Esophagus squamous epithelium (tissue), 5 donors: Measurements from ENCODE around the gene ADA. TPM values are rescaled to one million over a fixed set of nuclear protein-coding genes. Genes with fewer than 3 reads are reported as not detected.

Experiments
- DNase-seq: peaks from one replicate; lab custom pipeline; 2025; lab: John Stamatoyannopoulos, UW
- H3K27ac ChIP-seq, 4 donors: fragments of 200-600 bp; sonication (generic); one replicate each; pipeline ENCODE4 v1.5.1; 2016 to 2019; ENCODE audit warnings: mild to moderate bottlenecking in 1 of 4
- H3K27me3 ChIP-seq, 4 donors: fragments of 200-600 bp; sonication (generic); 1 replicate in 3 of 4; 2 replicates in 1 of 4; pipeline versions ENCODE4 v1.5.1 to v1.6.0; 2017 to 2021; ENCODE audit warnings: antibody characterized with exemption in 1 of 4
- H3K36me3 ChIP-seq, 3 donors: fragments of 200-600 bp; sonication (generic); one replicate each; pipeline ENCODE4 v1.5.1; 2016 to 2019
- H3K4me1 ChIP-seq, 3 donors: fragments of 200-600 bp; sonication (generic); one replicate each; pipeline ENCODE4 v1.5.1; 2017 to 2019
- H3K4me3 ChIP-seq, 4 donors: fragments of 200-600 bp; sonication (generic); 1 replicate in 3 of 4; 2 replicates in 1 of 4; pipeline ENCODE4 v1.5.1; 2016 to 2019; ENCODE audit warnings: mild to moderate bottlenecking in 2 of 4, moderate library complexity in 1 of 4
- H3K9me3 ChIP-seq, 3 donors: fragments of 200-600 bp; sonication (generic); one replicate each; pipeline ENCODE4 v1.5.1; 2016 to 2019
- CTCF ChIP-seq, 6 experiments: fragments of 450-650 bp in 4 of 6; fragments of 200-600 bp in 2 of 6; sonication (generic) in 2 of 6; IDR thresholded peaks; one replicate each; pipeline ENCODE4 v1.5.1; 2016 to 2019; ENCODE audit warnings: antibody characterized with exemption in 6 of 6, mild to moderate bottlenecking in 4 of 6, moderate library complexity in 4 of 6
- POLR2A ChIP-seq, 4 donors: fragments of 450-650 bp; IDR thresholded peaks; one replicate each; pipeline ENCODE4 v1.6.1; 2017; ENCODE audit warnings: antibody characterized with exemption in 4 of 4, mild to moderate bottlenecking in 4 of 4, moderate library complexity in 3 of 4
- WGBS, 2 donors: methylation state at CpG; one replicate each; pipeline ENCODE4 v1.1.5; 2018; 5-methylcytosine and 5-hydroxymethylcytosine counted together
- intact Hi-C: fragments of 100-400 bp; cut with DNase I; formaldehyde crosslinking; loops from one replicate; pipeline ENCODE4 v1.15.0; 2022
- total RNA-seq, 4 donors: library from RNA; depleted of rRNA; stranded (reverse); fragments of >200 nt; gene quantifications; one replicate each; pipeline ENCODE4 v1.1.0, GENCODE V29; 2016
- donor health status: DM: yes; HTN: yes; CAD: no.

Gene ADA
- total RNA-seq, 4 donors from 2014 or later, result 3.8 to 31.7 (median 15.7) TPM

GRCh38 chr20:44621939-44622338 is 29.6 kb downstream of the ADA start:
- H3K27me3 ChIP-seq, result no peaks in the 10 kb centered on the region
- no peak overlapping the region for H3K27ac ChIP-seq
- no peak overlapping the region for H3K4me3 ChIP-seq
- intact Hi-C loops, result no loop called here
- 87 to 100% methylated on average over 1 to 3 of the region's 8 CpGs for WGBS, 2 donors
- H3K9me3 ChIP-seq, result peaks cover 0 to 10% (median 6%) of the 10 kb centered on the region in 3 donors
- TF ChIP-seq POLR2A (IDR thresholded peaks at IDR 0.05) (no peak), CTCF (IDR thresholded peaks at IDR 0.05) (no peak)
- peaks cover 0 to 5% (median 2%) of the 10 kb centered on the region in 3 donors for H3K4me1 ChIP-seq
- DNase-seq, result no peak
- H3K36me3 ChIP-seq, result peaks cover 7 to 86% (median 15%) of the 10 kb centered on the region in 3 donors

- intact Hi-C loops, result no loop called here
- Histone ChIP-seq H3K27ac (no peak overlapping the region), H3K36me3 (peaks cover 7 to 86% (median 15%) of the 10 kb centered on the region in 3 donors), H3K4me3 (no peak overlapping the region), H3K27me3 (no peaks in the 10 kb centered on the region), H3K4me1 (peaks cover 0 to 11% (median 8%) of the 10 kb centered on the region in 3 donors), H3K9me3 (peaks cover 0 to 10% (median 6%) of the 10 kb centered on the region in 3 donors)
- TF ChIP-seq POLR2A (IDR thresholded peaks at IDR 0.05) (no peak), CTCF (IDR thresholded peaks at IDR 0.05) (no peak)
- DNase-seq, result no peak
- WGBS, 2 donors, result 92 to 94% methylated on average over 4 of the region's 5 CpGs
Observed at GRCh38 chr20:44621325-44621724, 30.2 kb downstream of the ADA start.

- Histone ChIP-seq H3K27me3 (no peaks in the 10 kb centered on the region), H3K4me3 (no peak overlapping the region), H3K4me1 (peaks cover 8 to 24% (median 21%) of the 10 kb centered on the region in 3 donors), H3K27ac (no peak overlapping the region), H3K36me3 (peaks cover 7 to 97% (median 15%) of the 10 kb centered on the region in 3 donors), H3K9me3 (peaks cover 0 to 10% (median 6%) of the 10 kb centered on the region in 3 donors)
- 95% methylated on average over 3 of the region's 5 CpGs; no CpG with 5 or more reads in 1 of the 2 donors for WGBS, 2 donors
- intact Hi-C loops, result no loop called here
- TF ChIP-seq CTCF (IDR thresholded peaks at IDR 0.05) (no peak), POLR2A (IDR thresholded peaks at IDR 0.05) (no peak)
- no peak for DNase-seq
Observed at GRCh38 chr20:44620030-44620429, 31.5 kb downstream of the ADA start.

- Histone ChIP-seq H3K27ac (no peak overlapping the region), H3K27me3 (no peaks in the 10 kb centered on the region), H3K4me1 (peaks cover 10 to 31% (median 28%) of the 10 kb centered on the region in 3 donors), H3K9me3 (peaks cover 0 to 10% (median 6%) of the 10 kb centered on the region in 3 donors), H3K4me3 (no peak overlapping the region), H3K36me3 (peaks cover 7 to 99% (median 15%) of the 10 kb centered on the region in 3 donors)
- intact Hi-C loops, result loop anchor here (10.0 kb wide), 3 partner anchors 84 to 404 kb away; partner anchors contain the start of genes OSER1 and TTPAL
- no peak for DNase-seq
- no peak for TF ChIP-seq POLR2A (IDR thresholded peaks at IDR 0.05)
- TF ChIP-seq CTCF (IDR thresholded peaks at IDR 0.05), result no peak
- 81 to 99% methylated on average over 5 to 7 of the region's 7 CpGs for WGBS, 2 donors
Observed at GRCh38 chr20:44619294-44619693, 32.2 kb downstream of the ADA start.

GRCh38 chr20:44618318-44618731 is 33.2 kb downstream of the ADA start:
- intact Hi-C loops, result loop anchor here (10.0 kb wide), 3 partner anchors 84 to 404 kb away; partner anchors contain the start of genes OSER1 and TTPAL
- TF ChIP-seq CTCF (IDR thresholded peaks at IDR 0.05) (no peak), POLR2A (IDR thresholded peaks at IDR 0.05) (no peak)
- 71 to 74% methylated on average over 14 of the region's 14 CpGs for WGBS, 2 donors
- Histone ChIP-seq H3K9me3 (peaks cover 0 to 9% (median 6%) of the 10 kb centered on the region in 3 donors), H3K4me3 (no peak overlapping the region), H3K36me3 (peaks cover 7 to 100% (median 15%) of the 10 kb centered on the region in 3 donors), H3K27ac (no peak overlapping the region), H3K4me1 (peaks cover 10 to 33% (median 29%) of the 10 kb centered on the region in 3 donors), H3K27me3 (no peaks in the 10 kb centered on the region)
- DNase-seq, result no peak
